ENCODE measurements around the gene TEPSIN.

- no peak for TF ChIP-seq CTCF (IDR thresholded peaks at IDR 0.05)
- no peak for TF ChIP-seq POLR2A (IDR thresholded peaks at IDR 0.05)
Measured at GRCh38 chr17:81223762-81224130, 15.1 kb downstream of the TEPSIN start.
